ENCODE measurements around the gene SPTBN1. TPM values are rescaled to one million over a fixed set of nuclear protein-coding genes. Genes with fewer than 3 reads are reported as not detected.

Gene SPTBN1
- total and polyA plus RNA-seq, 2 experiments from 2014 or later, result 58.1 to 204 TPM

- no peaks in the 10 kb centered on the region for H3F3A ChIP-seq (replicated peaks; ENCODE audit: low read depth)
- ATAC-seq (no peak), DNase-seq (ENCODE audit: low spot score) (no peak)
- H3K27ac ChIP-seq (ENCODE audit: low read depth), result no peak overlapping the region
- no peaks in the 10 kb centered on the region for H4K20me1 ChIP-seq (replicated peaks; ENCODE audit: insufficient read depth)
- H3K79me2 ChIP-seq (replicated peaks; ENCODE audit: insufficient read depth), result no peaks in the 10 kb centered on the region
- no peak overlapping the region for H3K4me2 ChIP-seq
- TF ChIP-seq STAT1 (IDR thresholded peaks at IDR 0.05; ENCODE audit: unreplicated experiment) (no peak), ZNF462 (CRISPR knock-in tag; IDR thresholded peaks at IDR 0.05) (no peak), ETS1 (IDR thresholded peaks at IDR 0.05) (no peak), REST (IDR thresholded peaks at IDR 0.05; ENCODE audit: unreplicated experiment) (no peak)
- no peaks in the 10 kb centered on the region for H3K4me1 ChIP-seq (ENCODE audit: insufficient read depth)
- no peaks in the 10 kb centered on the region for H3K36me3 ChIP-seq (ENCODE audit: insufficient read depth)
- Mint-ChIP-seq H3K27me3 (ENCODE audit: insufficient read depth, low read depth, poor library complexity) (peaks cover 2% of the 10 kb centered on the region), H3K27ac (no peak overlapping the region), H3K36me3 (ENCODE audit: low read depth) (peaks cover 7% of the 10 kb centered on the region), H3K4me1 (no peaks in the 10 kb centered on the region), H3K9me3 (peaks cover 19% of the 10 kb centered on the region), H3K4me3 (no peak overlapping the region)
- no peaks in the 10 kb centered on the region for H3K27me3 ChIP-seq (ENCODE audit: insufficient read depth)
- no peaks in the 10 kb centered on the region for H3K9me2 ChIP-seq (ENCODE audit: insufficient read depth)
- H2AFZ ChIP-seq, result no peak overlapping the region
- H3K4me3 ChIP-seq, result no peak overlapping the region
Measured at GRCh38 chr2:54699665-54700064, 243.5 kb downstream of the SPTBN1 start.

All from GM23338 (cell line).